OCI-LY7 (cell line): Measurements from ENCODE around the gene PRLH. TPM values are rescaled to one million over a fixed set of nuclear protein-coding genes. Genes with fewer than 3 reads are reported as not detected.

Experiments
- BruUV-seq: library from RNA; stranded (reverse); fragments of 400-500 nt; replicated peaks from 2 replicates; lab custom pipeline; 2021; lab: Mats Ljungman, UMichigan
- CTCF ChIA-PET: fragments of 300-600 bp; sonication (Branson Sonifier 250); formaldehyde crosslinking; loops from one replicate; lab custom pipeline; 2022; ENCODE audit warnings: antibody characterized with exemption; ENCODE audit not compliant: unreplicated experiment; lab: Charles Lee
- POLR2A ChIA-PET: fragments of 300-600 bp; sonication (Branson Sonifier 250); formaldehyde crosslinking; loops from one replicate; lab custom pipeline; 2022; ENCODE audit warnings: antibody characterized with exemption; lab: Charles Lee
- DNase-seq: peaks from one replicate; pipeline ENCODE4 v3.0.0-alpha.2; 2015; ENCODE audit warnings: low spot score
- H2AFZ ChIP-seq: fragments of 200-600 bp; sonication (generic), shearing (Covaris generic); 2 replicates; pipeline ENCODE4 v1.6.1; 2014; ENCODE audit warnings: mild to moderate bottlenecking, antibody characterized with exemption, low read length, moderate library complexity
- H3K27ac ChIP-seq: fragments of 200-600 bp; sonication (generic); 2 replicates; pipeline ENCODE4 v1.5.1; 2014; ENCODE audit warnings: mixed run types, low read depth, mild to moderate bottlenecking, moderate library complexity, low read length, inconsistent platforms; ENCODE audit not compliant: poor library complexity, severe bottlenecking
- H3K36me3 ChIP-seq: fragments of 200-600 bp; sonication (generic); 2 replicates; pipeline ENCODE4 v1.6.1; 2014; ENCODE audit warnings: mild to moderate bottlenecking, antibody characterized with exemption, low read length, moderate library complexity, mixed read lengths; ENCODE audit not compliant: insufficient read depth
- H3K4me1 ChIP-seq: fragments of 200-600 bp; sonication (generic); 2 replicates; pipeline ENCODE4 v1.5.1; 2014; ENCODE audit warnings: mild to moderate bottlenecking, low read length; ENCODE audit not compliant: insufficient read depth, poor library complexity, severe bottlenecking
- H3K4me2 ChIP-seq: fragments of 200-600 bp; sonication (generic); 2 replicates; pipeline ENCODE4 v1.6.1; 2014; ENCODE audit warnings: mild to moderate bottlenecking, low read length
- H3K4me3 ChIP-seq: fragments of 200-600 bp; sonication (generic); 2 replicates; pipeline ENCODE4 v1.5.1; 2014; ENCODE audit warnings: mild to moderate bottlenecking, low read depth, low read length; ENCODE audit not compliant: poor library complexity, severe bottlenecking
- H3K79me2 ChIP-seq: fragments of 200-600 bp; sonication (generic); 2 replicates; pipeline ENCODE4 v1.6.1; 2016; ENCODE audit warnings: low read depth, mild to moderate bottlenecking, low read length, moderate library complexity, mixed read lengths; ENCODE audit not compliant: insufficient read depth
- H3K9me2 ChIP-seq: fragments of 200-600 bp; sonication (generic); 2 replicates; pipeline ENCODE4 v1.6.1; 2016; ENCODE audit warnings: mild to moderate bottlenecking, low read length, mixed read lengths; ENCODE audit not compliant: insufficient read depth
- H3K9me3 ChIP-seq: fragments of 200-600 bp; sonication (generic); 2 replicates; pipeline ENCODE4 v1.6.1; 2014; ENCODE audit warnings: mild to moderate bottlenecking, mixed run types, low read length, mixed read lengths
- H4K20me1 ChIP-seq: fragments of 200-600 bp; sonication (generic); 2 replicates; pipeline ENCODE4 v1.6.1; 2014; ENCODE audit warnings: mild to moderate bottlenecking, antibody characterized with exemption, low read length, moderate library complexity, mixed read lengths; ENCODE audit not compliant: insufficient read depth
- EZH2phosphoT487 ChIP-seq: fragments of 200-600 bp; sonication (generic); IDR thresholded peaks from 2 replicates; pipeline ENCODE4 v1.6.1; 2018; ENCODE audit warnings: low read depth, borderline replicate concordance, mild to moderate bottlenecking, mixed run types, antibody characterized with exemption, low read length, moderate library complexity, mixed read lengths
- intact Hi-C: fragments of 100-400 bp; cut with micrococcal nuclease; formaldehyde crosslinking; loops from one replicate; pipeline ENCODE4 v1.10.0; 2022; ENCODE audit not compliant: unreplicated experiment
- total RNA-seq, 2 experiments: library from RNA; depleted of rRNA in 1 of 2; stranded (reverse); fragments of >200 nt in 1 of 2; shearing (Covaris generic) in 1 of 2; gene quantifications; 2 replicates each; pipeline ENCODE4 v1.2.3, GENCODE V29; 2014 to 2022
- TF ChIP-seq, protein P1 (sequence below): fragments of 200-600 bp; sonication (generic); conservative IDR thresholded peaks from 2 replicates; pipeline ENCODE4 v1.5.1; 2014; ENCODE audit warnings: mild to moderate bottlenecking, antibody characterized with exemption, low read length, moderate library complexity, mixed read lengths

Gene PRLH
- total RNA-seq, 2 experiments from 2014 or later = not detected

DNA sequence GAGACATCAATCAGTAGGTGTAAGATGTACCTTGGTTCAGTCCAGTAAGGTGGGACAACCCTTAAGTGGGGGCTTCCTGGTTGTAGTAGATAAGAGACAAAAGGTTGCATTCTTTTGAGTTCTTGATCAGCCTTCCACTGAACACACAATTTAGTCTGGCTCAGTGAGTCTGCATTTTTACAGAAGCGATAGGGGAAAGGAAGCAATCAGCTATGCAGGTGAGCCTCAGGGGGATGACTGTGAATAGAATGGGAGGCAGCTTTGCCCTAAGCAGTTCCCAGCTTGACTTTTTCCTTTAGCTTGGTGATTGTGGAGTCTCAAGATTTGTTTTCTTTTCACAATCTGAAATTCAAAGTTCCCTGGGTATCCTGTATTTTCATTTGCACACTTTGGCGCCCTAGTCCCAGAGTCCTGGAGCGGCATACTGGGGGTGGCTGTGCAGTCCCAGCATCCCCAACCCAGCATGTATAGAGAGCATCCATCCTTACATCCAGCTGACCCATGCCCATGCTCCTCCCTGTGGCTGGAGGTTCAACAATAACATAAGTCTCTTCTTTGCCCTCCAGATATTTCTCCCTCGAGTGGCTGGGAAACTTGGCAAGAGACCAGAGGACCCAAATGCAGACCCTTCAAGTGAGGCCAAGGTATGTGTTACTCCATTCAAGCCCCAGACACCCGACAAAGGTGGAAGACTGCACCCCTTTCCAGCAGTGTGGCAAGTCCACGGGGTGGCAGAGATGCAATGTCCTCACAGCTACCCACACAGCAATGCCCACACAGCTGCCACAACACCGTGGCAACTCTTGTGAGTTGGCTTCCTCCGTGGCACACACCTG, 20.1 kb upstream of the PRLH start:
- H3K4me2 ChIP-seq = no peak overlapping the region

DNA sequence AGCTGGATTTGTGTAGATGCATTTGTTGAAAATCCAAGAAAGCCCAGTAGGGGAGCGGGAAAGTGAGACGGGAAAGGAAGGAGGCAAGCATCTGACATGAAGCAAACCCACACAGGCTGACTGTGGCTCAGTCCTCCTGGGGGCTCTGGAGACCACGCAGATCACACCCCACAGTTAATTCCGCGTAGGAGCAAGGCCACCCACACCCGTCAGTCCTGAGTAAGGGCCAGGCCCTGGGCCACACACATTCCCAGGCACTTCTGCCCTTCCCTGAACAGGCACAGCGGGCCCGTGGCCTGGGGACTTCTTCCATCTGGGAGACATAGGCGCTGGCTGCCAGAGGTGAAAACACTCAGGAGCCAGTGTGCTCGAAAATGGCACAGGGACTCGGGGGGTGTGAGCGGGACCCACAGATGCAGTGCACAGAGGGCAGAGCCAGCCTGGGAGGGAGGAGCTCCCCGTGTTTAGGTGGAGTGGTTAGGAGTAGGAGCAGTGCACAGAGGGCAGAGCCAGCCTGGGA, 19.4 kb upstream of the PRLH start:
- TF ChIP-seq EZH2phosphoT487 = no peak
- TF ChIP-seq, protein P1, sequence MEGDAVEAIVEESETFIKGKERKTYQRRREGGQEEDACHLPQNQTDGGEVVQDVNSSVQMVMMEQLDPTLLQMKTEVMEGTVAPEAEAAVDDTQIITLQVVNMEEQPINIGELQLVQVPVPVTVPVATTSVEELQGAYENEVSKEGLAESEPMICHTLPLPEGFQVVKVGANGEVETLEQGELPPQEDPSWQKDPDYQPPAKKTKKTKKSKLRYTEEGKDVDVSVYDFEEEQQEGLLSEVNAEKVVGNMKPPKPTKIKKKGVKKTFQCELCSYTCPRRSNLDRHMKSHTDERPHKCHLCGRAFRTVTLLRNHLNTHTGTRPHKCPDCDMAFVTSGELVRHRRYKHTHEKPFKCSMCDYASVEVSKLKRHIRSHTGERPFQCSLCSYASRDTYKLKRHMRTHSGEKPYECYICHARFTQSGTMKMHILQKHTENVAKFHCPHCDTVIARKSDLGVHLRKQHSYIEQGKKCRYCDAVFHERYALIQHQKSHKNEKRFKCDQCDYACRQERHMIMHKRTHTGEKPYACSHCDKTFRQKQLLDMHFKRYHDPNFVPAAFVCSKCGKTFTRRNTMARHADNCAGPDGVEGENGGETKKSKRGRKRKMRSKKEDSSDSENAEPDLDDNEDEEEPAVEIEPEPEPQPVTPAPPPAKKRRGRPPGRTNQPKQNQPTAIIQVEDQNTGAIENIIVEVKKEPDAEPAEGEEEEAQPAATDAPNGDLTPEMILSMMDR = no peak
- Histone ChIP-seq H3K79me2 (no peaks in the 10 kb centered on the region), H3K9me2 (no peaks in the 10 kb centered on the region), H3K27ac (no peak overlapping the region), H4K20me1 (no peaks in the 10 kb centered on the region), H3K4me2 (no peak overlapping the region), H3K36me3 (no peaks in the 10 kb centered on the region), H3K9me3 (no peaks in the 10 kb centered on the region), H2AFZ (no peak overlapping the region), H3K4me1 (no peaks in the 10 kb centered on the region), H3K4me3 (no peak overlapping the region)
- no TSS peak for BruUV-seq
- intact Hi-C loops = no loop called here
- ChIA-PET POLR2A (no interaction called here), CTCF (no interaction called here)
- DNase-seq = no peak

More for the DNA sequence above, 20.1 kb upstream of the PRLH start:
- CTCF ChIA-PET = no interaction called here
- no peak overlapping the region for H2AFZ ChIP-seq
- no peaks in the 10 kb centered on the region for H3K4me1 ChIP-seq
- H3K27ac ChIP-seq = no peak overlapping the region
- H3K36me3 ChIP-seq = no peaks in the 10 kb centered on the region
- no peaks in the 10 kb centered on the region for H3K9me3 ChIP-seq
- no peaks in the 10 kb centered on the region for H3K9me2 ChIP-seq
- TF ChIP-seq EZH2phosphoT487 = no peak
- TF ChIP-seq, protein P1 = no peak
- H4K20me1 ChIP-seq = no peaks in the 10 kb centered on the region
- no TSS peak for BruUV-seq
- POLR2A ChIA-PET = no interaction called here
- DNase-seq = no peak
- no peak overlapping the region for H3K4me3 ChIP-seq
- no peaks in the 10 kb centered on the region for H3K79me2 ChIP-seq
- intact Hi-C loops = no loop called here

- no TSS peak for BruUV-seq
- Histone ChIP-seq H3K79me2 (no peaks in the 10 kb centered on the region), H4K20me1 (no peaks in the 10 kb centered on the region), H3K36me3 (no peaks in the 10 kb centered on the region), H3K4me1 (no peaks in the 10 kb centered on the region), H3K27ac (no peak overlapping the region), H3K4me3 (no peak overlapping the region), H3K9me2 (no peaks in the 10 kb centered on the region), H3K4me2 (no peak overlapping the region), H3K9me3 (no peaks in the 10 kb centered on the region), H2AFZ (no peak overlapping the region)
- no peak for DNase-seq
- CTCF ChIA-PET = no interaction called here
- intact Hi-C loops = no loop called here
- POLR2A ChIA-PET = no interaction called here
- TF ChIP-seq EZH2phosphoT487 = no peak
- TF ChIP-seq, protein P1 = no peak
Measured at GRCh38 chr2:237547841-237548416, 18.4 kb upstream of the PRLH start.
